A204.1 (cell line): Measurements from ENCODE around the gene ZNF66.
"Not testable (repeated sequence)": the region's sequence is repeated elsewhere in the genome, so short reads cannot be mapped to it uniquely, and the experiment has no call there.

Experiments
- FAIRE-seq: peaks from 2 replicates; lab custom pipeline; 2012; peaks lifted over from hg19 to GRCh38; lab: Jason Lieb, UNC

ZNF66 gene

GRCh38 chr19:20776083-20777076 lies at the start of gene ZNF66:
Gene ZNF66, plus strand, starts transcription at chr19:20776304. Its CDS starts 144 bp downstream, at chr19:20776448.
- FAIRE-seq: peak; percentile 88

GRCh38 chr19:20750169-20750568 lies 25.9 kb upstream of the ZNF66 start:
- FAIRE-seq: not testable (repeated sequence)

- not testable (repeated sequence) for FAIRE-seq
Observed at GRCh38 chr19:20752291-20752690, 23.8 kb upstream of the ZNF66 start.

- not testable (repeated sequence) for FAIRE-seq
Observed at GRCh38 chr19:20769225-20769736, 6.8 kb upstream of the ZNF66 start.

GRCh38 chr19:20787786-20788185 lies 11.7 kb downstream of the ZNF66 start:
- FAIRE-seq: no peak

- FAIRE-seq: no peak
Observed at GRCh38 chr19:20791806-20792205, 15.7 kb downstream of the ZNF66 start.

GRCh38 chr19:20806311-20807262 lies 30.5 kb downstream of the ZNF66 start:
- FAIRE-seq: not testable (repeated sequence)

GRCh38 chr19:20840371-20840770 lies 64.3 kb downstream of the ZNF66 start:
- FAIRE-seq: no peak
